ENCODE data around the gene CCDC178. TPM values are rescaled to one million over a fixed set of nuclear protein-coding genes. Genes with fewer than 3 reads are reported as not detected.
"Not testable (repeated sequence)": the region's sequence is repeated elsewhere in the genome, so short reads cannot be mapped to it uniquely, and the experiment has no call there.

CCDC178 gene
- polyA plus RNA-seq (ENCODE audit: insufficient read length in 3 of 3) = 1 to 10 TPM; 1.9 to 2.5 (median 2.4) TPM

GRCh38 chr18:33440060-33441043 lies at the start of gene CCDC178:
TSS of gene CCDC178 (minus strand) at chr18:33440721. CDS start at chr18:33412088, 28,633 bp downstream.
- peak; percentile 18 to 44 (median 23) for DNase-seq (ENCODE audit: low read depth in 3 of 3, low spot score in 2 of 3)

GRCh38 chr18:33483908-33484307 lies 43.4 kb upstream of the CCDC178 start:
- DNase-seq (ENCODE audit: low read depth in 3 of 3, low spot score in 2 of 3) = no peak

GRCh38 chr18:33472509-33472908 lies 32.0 kb upstream of the CCDC178 start:
- no peak for DNase-seq (ENCODE audit: low read depth in 3 of 3, low spot score in 2 of 3)

GRCh38 chr18:33470216-33470615 lies 29.7 kb upstream of the CCDC178 start:
- no peak for DNase-seq (ENCODE audit: low read depth in 3 of 3, low spot score in 2 of 3)

DNA sequence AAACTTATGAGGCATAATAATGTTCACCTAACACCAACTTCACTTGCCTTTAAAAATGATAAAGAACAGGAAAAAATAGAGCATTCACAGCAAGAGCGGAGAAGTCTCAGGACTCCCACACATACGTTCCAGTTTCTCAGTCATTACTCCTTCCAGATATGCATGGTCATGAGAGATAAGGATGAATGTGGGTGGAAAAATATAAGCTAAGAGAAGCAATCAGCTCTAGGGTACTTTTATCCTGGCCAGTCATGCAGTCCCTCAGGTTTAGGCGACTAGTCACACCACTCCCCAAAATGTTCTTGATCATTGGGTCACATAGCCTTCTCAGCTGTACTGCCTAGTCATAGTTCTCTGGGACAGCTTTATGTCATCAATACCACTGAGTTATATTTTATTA lies 29.2 kb upstream of the CCDC178 start:
- DNase-seq (ENCODE audit: low read depth in 3 of 3, low spot score in 2 of 3) = no peak

DNA sequence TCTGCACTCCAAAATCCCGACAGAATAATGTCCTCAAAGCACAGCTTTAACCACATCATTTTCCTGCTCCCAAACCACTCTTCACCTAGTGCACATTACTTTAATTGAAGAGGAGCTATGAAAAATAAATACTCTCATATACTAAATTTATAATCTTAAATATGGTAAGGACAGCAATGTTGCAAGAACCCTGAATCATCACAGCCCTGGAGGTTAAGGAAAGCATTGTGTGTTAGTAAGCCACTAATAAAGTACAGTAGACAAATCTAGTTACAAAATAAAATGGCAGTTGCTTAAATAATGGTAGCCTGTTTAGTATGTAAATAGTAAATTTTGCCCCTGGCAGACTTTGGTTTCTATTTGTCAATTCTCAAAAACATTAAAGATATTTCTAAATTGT lies 27.0 kb upstream of the CCDC178 start:
- DNase-seq (ENCODE audit: low read depth in 3 of 3, low spot score in 2 of 3) = no peak

DNA sequence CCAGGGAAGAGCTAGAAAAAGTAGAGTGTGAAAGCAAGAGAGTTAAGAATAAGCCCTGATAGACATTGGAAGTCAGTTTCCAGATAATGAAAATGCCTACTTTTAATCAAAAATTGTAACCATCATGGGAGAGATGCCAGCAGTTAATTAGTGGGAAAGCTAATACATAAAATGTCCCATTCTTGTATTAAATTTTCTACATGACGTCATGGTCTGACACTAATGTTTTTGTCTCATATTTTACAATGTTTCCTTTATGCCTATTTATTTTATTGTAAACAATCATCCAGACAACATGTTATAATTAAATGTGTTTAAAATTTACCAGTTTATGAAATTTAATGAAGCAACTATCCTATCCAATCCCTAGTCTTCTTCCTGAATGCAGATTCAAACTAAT lies 26.3 kb upstream of the CCDC178 start:
- no peak for DNase-seq (ENCODE audit: low read depth in 3 of 3, low spot score in 2 of 3)

- no peak for DNase-seq (ENCODE audit: low read depth in 3 of 3, low spot score in 2 of 3)
These were observed 20.2 kb upstream of the CCDC178 start for GRCh38 chr18:33460681-33461080.

DNA sequence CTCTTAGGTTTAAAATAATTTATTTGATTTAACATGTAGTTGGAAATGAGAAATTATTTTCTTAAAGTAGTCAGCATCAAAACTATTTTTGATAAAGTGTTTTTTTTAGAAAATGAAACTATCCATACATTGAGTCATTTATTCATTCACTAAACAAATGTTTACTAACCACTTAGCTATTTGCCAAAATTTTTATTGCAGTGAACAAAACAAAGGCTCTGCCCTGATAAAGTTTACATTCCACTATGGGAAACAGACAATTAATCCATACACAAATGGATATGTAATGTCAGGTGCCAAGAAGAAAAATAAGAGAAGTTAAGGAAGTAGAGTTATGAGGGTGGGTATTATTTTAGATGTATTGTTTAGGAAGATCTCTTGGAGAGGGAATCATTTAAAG lies 19.1 kb upstream of the CCDC178 start:
- no peak for DNase-seq (ENCODE audit: low read depth in 3 of 3, low spot score in 2 of 3)

DNA sequence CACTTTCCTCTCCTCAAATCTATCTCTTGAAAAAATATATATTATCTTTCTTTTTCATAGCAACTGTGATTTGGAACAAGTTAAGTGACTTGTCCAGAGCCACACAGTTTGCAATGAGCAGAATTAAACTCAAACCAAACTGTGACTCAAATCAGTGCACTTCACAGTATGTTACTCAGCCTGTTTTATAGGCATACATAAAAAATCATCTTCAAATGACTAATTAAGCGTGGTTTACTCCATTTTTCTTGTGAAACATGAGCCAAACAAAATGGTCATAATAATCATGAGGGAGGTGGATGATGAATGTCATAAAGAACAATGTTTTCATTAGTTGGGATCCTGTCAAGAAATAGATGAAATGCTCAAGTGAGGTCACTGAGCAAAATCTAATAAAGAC lies 6.1 kb upstream of the CCDC178 start:
- DNase-seq (ENCODE audit: low read depth in 3 of 3, low spot score in 2 of 3) = no peak

- DNase-seq (ENCODE audit: low read depth in 3 of 3, low spot score in 2 of 3) = no peak
These were observed 4.2 kb upstream of the CCDC178 start for GRCh38 chr18:33444709-33445108.

DNA sequence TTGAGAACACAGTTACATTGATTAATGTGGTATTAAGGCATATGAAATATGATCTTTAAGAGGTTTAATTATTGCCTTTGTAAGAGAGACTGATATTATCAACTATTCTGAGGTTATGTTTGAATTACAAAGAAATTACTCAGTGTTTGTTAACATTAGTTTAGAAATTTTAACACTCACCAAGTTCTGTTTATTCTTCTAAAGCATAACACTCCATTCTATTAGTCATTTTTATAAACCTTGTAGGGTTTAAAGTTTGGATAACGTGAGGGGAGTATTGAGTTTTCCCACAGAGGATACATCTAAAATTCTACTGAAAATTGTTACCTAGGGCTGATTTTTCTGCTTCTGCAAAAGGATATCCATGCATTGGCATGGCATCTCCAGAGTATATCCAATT lies 7.7 kb downstream of the CCDC178 start:
- no peak for DNase-seq (ENCODE audit: low read depth in 3 of 3, low spot score in 2 of 3)

DNA sequence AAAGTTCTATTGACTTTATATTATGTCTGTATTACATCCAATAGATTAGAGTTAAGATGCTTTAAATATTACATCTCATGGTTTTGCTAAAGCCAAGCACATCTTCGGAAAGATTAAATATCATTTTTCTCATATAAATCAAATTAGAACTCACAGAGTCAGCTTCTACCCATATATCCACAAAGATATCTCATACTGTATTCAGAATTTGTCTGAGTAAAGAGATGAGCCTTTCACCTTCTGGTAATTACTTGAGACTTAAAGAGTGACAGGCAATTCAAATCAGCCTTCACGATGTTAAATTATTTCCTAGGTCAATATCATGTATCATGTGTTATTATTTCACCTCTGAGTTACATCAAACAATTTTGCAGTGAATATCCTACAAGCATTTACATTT lies 13.0 kb downstream of the CCDC178 start:
- no peak for DNase-seq (ENCODE audit: low read depth in 3 of 3, low spot score in 2 of 3)

GRCh38 chr18:33424266-33424946 lies 16.1 kb downstream of the CCDC178 start:
- no peak for DNase-seq (ENCODE audit: low read depth in 3 of 3, low spot score in 2 of 3)

DNA sequence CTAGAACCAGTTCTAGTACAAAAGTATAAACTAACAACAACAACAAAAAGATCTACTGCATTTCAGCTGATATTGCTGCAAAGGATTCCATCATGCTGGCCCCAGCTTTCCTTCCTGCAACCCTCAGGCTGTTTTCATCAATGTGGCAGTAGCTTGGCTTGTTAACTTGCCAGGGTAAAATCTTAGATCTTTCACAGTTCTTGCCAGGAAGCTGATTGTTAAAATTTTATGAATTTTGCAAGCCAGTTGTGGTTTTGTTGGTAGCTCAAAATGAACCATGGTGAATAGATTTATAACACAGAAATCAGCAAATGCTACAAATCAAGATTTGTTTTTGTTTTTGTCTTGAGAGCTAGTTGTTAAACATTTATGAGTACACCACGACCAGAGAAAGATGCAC lies 19.3 kb downstream of the CCDC178 start:
- DNase-seq (ENCODE audit: low read depth in 3 of 3, low spot score in 2 of 3) = no peak

DNA sequence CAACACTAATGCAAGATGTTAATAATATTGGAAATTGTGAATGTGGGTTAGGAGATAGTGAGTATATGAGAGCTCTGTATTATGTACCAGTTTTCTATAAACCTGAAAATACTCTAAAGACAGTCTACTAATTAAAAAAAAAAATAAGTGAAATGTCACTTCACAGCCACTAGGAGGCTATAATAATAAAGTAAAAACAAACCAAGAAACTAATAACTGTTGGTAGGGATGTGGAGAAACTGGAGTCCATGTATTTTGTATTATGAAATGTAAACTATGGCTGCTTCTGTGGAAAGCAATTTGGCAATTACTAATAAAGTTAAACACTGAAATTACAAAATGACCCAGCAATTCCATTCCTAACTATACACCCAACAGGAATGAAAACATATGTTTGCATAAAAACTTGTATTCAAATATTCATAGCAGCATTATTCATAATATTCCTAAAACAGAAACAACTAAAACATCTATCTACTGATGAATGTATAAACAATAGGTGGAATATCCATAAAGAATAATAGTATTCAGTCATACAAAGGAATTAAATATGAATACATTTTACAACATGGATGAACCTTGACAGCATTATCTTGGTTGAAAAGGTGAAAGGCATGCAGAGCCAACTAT lies 36.2 kb downstream of the CCDC178 start:
- no peak for DNase-seq (ENCODE audit: low read depth in 3 of 3, low spot score in 2 of 3)

DNA sequence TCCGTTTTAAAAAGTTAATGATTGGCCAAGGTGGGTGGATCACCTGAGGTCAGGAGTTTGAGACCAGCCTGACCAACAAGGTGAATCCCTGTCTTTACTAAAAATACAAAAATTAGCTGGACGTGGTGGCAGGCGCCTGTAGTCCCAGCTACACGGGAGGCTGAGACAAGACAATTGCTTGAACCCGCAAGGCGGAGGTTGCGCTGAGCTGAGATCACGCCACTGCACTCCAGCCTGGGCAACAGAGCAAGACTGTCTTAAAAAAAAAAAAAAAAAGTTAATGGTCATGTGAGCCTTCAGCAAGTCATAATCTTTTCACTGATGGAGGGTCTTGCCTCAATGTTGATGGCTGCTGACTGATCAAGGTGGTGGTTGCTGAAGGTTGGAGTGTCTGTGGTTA lies 41.6 kb downstream of the CCDC178 start:
- DNase-seq (ENCODE audit: low read depth in 3 of 3, low spot score in 2 of 3) = not testable (repeated sequence)

DNA sequence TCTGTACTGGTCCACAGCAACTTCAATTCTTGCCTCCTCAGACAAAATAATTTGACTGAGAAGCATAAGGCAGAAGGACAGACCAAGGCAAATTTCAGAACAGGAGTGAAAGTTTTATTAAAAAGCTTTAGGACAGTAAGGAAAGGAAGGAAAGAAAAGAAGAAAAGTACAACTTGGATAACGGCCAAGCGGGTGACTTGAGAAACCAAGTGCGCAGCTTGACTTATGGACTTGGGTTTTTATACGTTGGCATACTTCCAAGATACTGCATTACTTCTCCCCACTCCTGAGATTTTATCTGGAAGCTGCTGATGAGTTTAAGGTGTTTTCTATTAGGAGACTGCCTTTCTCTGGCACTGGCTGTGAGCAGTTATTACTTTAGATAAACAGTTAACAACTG lies 64.7 kb downstream of the CCDC178 start:
- DNase-seq (ENCODE audit: low read depth in 3 of 3, low spot score in 2 of 3) = no peak

GRCh38 chr18:33372442-33372841 lies 68.1 kb downstream of the CCDC178 start:
- no peak for DNase-seq (ENCODE audit: low read depth in 3 of 3, low spot score in 2 of 3)

- no peak for DNase-seq (ENCODE audit: low read depth in 3 of 3, low spot score in 2 of 3)
These were observed 70.6 kb downstream of the CCDC178 start for GRCh38 chr18:33369711-33370449.

DNA sequence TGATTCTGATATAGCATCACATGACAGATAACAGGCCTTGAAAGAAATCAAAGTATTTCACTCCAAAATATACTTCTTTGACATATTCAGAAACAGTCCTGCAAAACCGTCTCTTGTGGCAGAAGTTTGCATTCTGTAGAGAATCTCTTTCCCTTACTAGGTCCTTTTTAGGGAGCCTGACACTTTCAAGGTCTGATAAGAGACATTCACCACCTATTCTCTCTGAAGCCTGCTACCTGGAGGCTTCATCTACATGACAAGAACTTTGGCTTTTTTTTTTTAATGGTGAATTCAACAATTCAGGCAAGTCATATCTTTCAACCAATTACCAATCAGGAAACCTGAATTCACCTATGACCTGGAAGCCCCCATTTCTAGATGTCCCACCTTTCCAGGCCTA lies 83.8 kb downstream of the CCDC178 start:
- no peak for DNase-seq (ENCODE audit: low read depth in 3 of 3, low spot score in 2 of 3)

Data from right renal cortex interstitium (tissue), 3 donors.